GM23338 (cell line): ENCODE measurements around the gene MPPE1. TPM values are rescaled to one million over a fixed set of nuclear protein-coding genes. Genes with fewer than 3 reads are reported as not detected.

Source experiments
- ATAC-seq: fragments of 200-7000 bp; cut with Tn5 transposase; 3 replicates; pipeline ENCODE4 v1.9.1; 2020
- DNase-seq: peaks from one replicate; pipeline ENCODE4 v3.0.0-alpha.2; 2015; ENCODE audit warnings: low spot score
- H2AFZ ChIP-seq: fragments of 200-600 bp; sonication (generic); 2 replicates; pipeline ENCODE4 v1.8.0; 2016; ENCODE audit warnings: antibody characterized with exemption, mild to moderate bottlenecking, moderate library complexity
- H3F3A ChIP-seq: fragments of 200-600 bp; sonication (generic); replicated peaks from 2 replicates; pipeline ENCODE4 v1.8.0; 2017; ENCODE audit warnings: antibody characterized with exemption, mixed run types, low read depth
- H3K27ac ChIP-seq: fragments of 200-600 bp; sonication (generic); 2 replicates; pipeline ENCODE4 v1.6.1; 2016; ENCODE audit warnings: low read depth
- H3K27me3 ChIP-seq: fragments of 200-600 bp; sonication (generic); 2 replicates; pipeline ENCODE4 v1.8.0; 2016; ENCODE audit warnings: mild to moderate bottlenecking, mixed run types, moderate library complexity; ENCODE audit not compliant: insufficient read depth
- H3K36me3 ChIP-seq: fragments of 200-600 bp; sonication (generic); 2 replicates; pipeline ENCODE4 v1.8.0; 2016; ENCODE audit warnings: mild to moderate bottlenecking; ENCODE audit not compliant: insufficient read depth
- H3K4me1 ChIP-seq: fragments of 200-600 bp; sonication (generic); 2 replicates; pipeline ENCODE4 v1.8.0; 2016; ENCODE audit warnings: mild to moderate bottlenecking, moderate library complexity; ENCODE audit not compliant: insufficient read depth
- H3K4me2 ChIP-seq: fragments of 200-600 bp; sonication (generic); 2 replicates; pipeline ENCODE4 v1.7.1; 2017; ENCODE audit warnings: mixed run types
- H3K4me3 ChIP-seq: fragments of 200-600 bp; sonication (generic); 2 replicates; pipeline ENCODE4 v1.6.1; 2016; ENCODE audit warnings: mixed run types
- H3K79me2 ChIP-seq: fragments of 200-600 bp; sonication (generic); replicated peaks from 2 replicates; pipeline ENCODE4 v1.8.0; 2017; ENCODE audit warnings: mild to moderate bottlenecking; ENCODE audit not compliant: insufficient read depth
- H3K9me2 ChIP-seq: fragments of 200-600 bp; sonication (generic); 2 replicates; pipeline ENCODE4 v1.8.0; 2017; ENCODE audit not compliant: insufficient read depth
- H4K20me1 ChIP-seq: fragments of 200-600 bp; sonication (generic); replicated peaks from 2 replicates; pipeline ENCODE4 v1.8.0; 2017; ENCODE audit warnings: mild to moderate bottlenecking; ENCODE audit not compliant: insufficient read depth
- H3K27ac Mint-ChIP-seq: 2 replicates; pipeline ENCODE4 v1.8.0; 2020; ENCODE audit warnings: inconsistent platforms, mild to moderate bottlenecking, moderate library complexity, mixed read lengths
- H3K27me3 Mint-ChIP-seq: 3 replicates; pipeline ENCODE4 v1.8.0; 2022; ENCODE audit warnings: low read depth, mild to moderate bottlenecking, moderate library complexity, mixed read lengths, inconsistent platforms; ENCODE audit not compliant: insufficient read depth, poor library complexity
- H3K36me3 Mint-ChIP-seq: 3 replicates; pipeline ENCODE4 v1.8.0; 2021; ENCODE audit warnings: low read depth, mild to moderate bottlenecking, inconsistent platforms, moderate library complexity, mixed read lengths
- H3K4me1 Mint-ChIP-seq: 3 replicates; pipeline ENCODE4 v1.8.0; 2020; ENCODE audit warnings: mild to moderate bottlenecking, inconsistent platforms, mixed read lengths
- H3K4me3 Mint-ChIP-seq: 3 replicates; pipeline ENCODE4 v1.8.0; 2021; ENCODE audit warnings: moderate library complexity, mild to moderate bottlenecking, inconsistent platforms, mixed read lengths
- H3K9me3 Mint-ChIP-seq: 3 replicates; pipeline ENCODE4 v1.8.0; 2020; ENCODE audit warnings: moderate library complexity, mild to moderate bottlenecking, inconsistent platforms, mixed read lengths
- CREB1 ChIP-seq: fragments of 250-450 bp; sonication (Bioruptor Pico); IDR thresholded peaks from 2 replicates; pipeline ENCODE4 v1.5.0; 2020; ENCODE audit warnings: low read depth, mild to moderate bottlenecking, moderate library complexity
- CTCF ChIP-seq, 2 experiments: fragments of 200-600 bp in 1 of 2; sonication (generic) in 1 of 2; conservative IDR thresholded peaks; 2 replicates each; pipeline versions ENCODE4 v1.5.1 to v1.6.1; 2016 to 2017; ENCODE audit warnings: antibody characterized with exemption in 2 of 2, low read depth in 2 of 2, mild to moderate bottlenecking in 2 of 2, moderate library complexity in 1 of 2
- ETS1 ChIP-seq: IDR thresholded peaks from 2 replicates; pipeline ENCODE4 v1.6.1; 2016; ENCODE audit warnings: antibody characterized with exemption
- EZH2 ChIP-seq: fragments of 200-600 bp; sonication (generic); IDR thresholded peaks from one replicate; pipeline ENCODE4 v1.8.0; 2017; ENCODE audit warnings: antibody characterized with exemption, mild to moderate bottlenecking, low read depth; ENCODE audit not compliant: unreplicated experiment
- EZH2phosphoT487 ChIP-seq: fragments of 200-600 bp; sonication (generic); IDR thresholded peaks from one replicate; pipeline ENCODE4 v1.8.1; 2018; ENCODE audit warnings: antibody characterized with exemption; ENCODE audit not compliant: unreplicated experiment
- JUNB ChIP-seq: IDR thresholded peaks from one replicate; pipeline ENCODE4 v1.6.1; 2016; ENCODE audit warnings: antibody characterized with exemption; ENCODE audit not compliant: unreplicated experiment
- NANOG ChIP-seq: IDR thresholded peaks from 2 replicates; pipeline ENCODE4 v1.6.1; 2016; ENCODE audit warnings: antibody characterized with exemption, borderline replicate concordance
- POLR2AphosphoS5 ChIP-seq: IDR thresholded peaks from 2 replicates; pipeline ENCODE4 v1.6.1; 2016; ENCODE audit warnings: antibody characterized with exemption, low read depth
- STAT1 ChIP-seq: IDR thresholded peaks from one replicate; pipeline ENCODE4 v1.6.1; 2016; ENCODE audit warnings: antibody characterized with exemption; ENCODE audit not compliant: unreplicated experiment
- ZNF114 ChIP-seq: fragments of 250-450 bp; sonication (Bioruptor Pico); IDR thresholded peaks from 2 replicates; pipeline ENCODE4 v1.5.0; 2020; ENCODE audit warnings: mild to moderate bottlenecking, moderate library complexity
- ZNF331 ChIP-seq: fragments of 250-450 bp; sonication (Bioruptor Pico); IDR thresholded peaks from 2 replicates; pipeline ENCODE4 v1.5.0; 2020; ENCODE audit warnings: low read depth, mild to moderate bottlenecking, moderate library complexity
- polyA plus RNA-seq: library from polyadenylated mRNA; unstranded; fragments of >200 nt; fragmentation: Nextera tagmentation; extraction: Ambion mirVana; gene quantifications from 2 replicates; pipeline ENCODE4 v1.2.1, GENCODE V29; 2016
- total RNA-seq: library from RNA; depleted of rRNA; stranded (reverse); fragments of >200 nt; shearing (Covaris generic); gene quantifications from 2 replicates; pipeline ENCODE4 v1.2.3, GENCODE V29; 2014
- TF ChIP-seq, protein P1 (sequence below): fragments of 250-450 bp; sonication (Bioruptor Pico); IDR thresholded peaks from 2 replicates; pipeline ENCODE4 v1.5.0; 2020; ENCODE audit warnings: mild to moderate bottlenecking, moderate library complexity
- TF ChIP-seq, protein P2 (sequence below): IDR thresholded peaks from one replicate; pipeline ENCODE4 v1.6.1; 2018; ENCODE audit warnings: antibody characterized with exemption; ENCODE audit not compliant: unreplicated experiment

The MPPE1 gene
- total and polyA plus RNA-seq, 2 experiments from 2014 or later, result 18.8 to 24.6 TPM

GRCh38 chr18:11865071-11865470 is 43.0 kb downstream of the MPPE1 start:
- Histone ChIP-seq H3F3A (no peaks in the 10 kb centered on the region), H4K20me1 (no peaks in the 10 kb centered on the region), H3K4me3 (no peak overlapping the region), H3K36me3 (no peaks in the 10 kb centered on the region; the same call in 1 of the 2 replicates), H3K27ac (no peak overlapping the region), H3K79me2 (no peaks in the 10 kb centered on the region), H3K4me2 (no peak overlapping the region), H3K9me2 (no peaks in the 10 kb centered on the region), H2AFZ (no peak overlapping the region), H3K27me3 (no peaks in the 10 kb centered on the region), H3K4me1 (peaks cover 9% of the 10 kb centered on the region)
- DNase-seq, result no peak
- Mint-ChIP-seq H3K27me3 (peaks cover 6% of the 10 kb centered on the region), H3K36me3 (peaks cover 13% of the 10 kb centered on the region), H3K27ac (no peak overlapping the region), H3K9me3 (no peaks in the 10 kb centered on the region), H3K4me1 (peaks cover 10% of the 10 kb centered on the region; the same call in 2 of the 3 replicates), H3K4me3 (no peak overlapping the region)
- no peak for TF ChIP-seq EZH2
- TF ChIP-seq NANOG, result no peak
- TF ChIP-seq ETS1, result no peak
- no peak for TF ChIP-seq CTCF (conservative IDR thresholded peaks at IDR 0.05; ENCODE audit: low read depth in 2 of 2)
- no peak for TF ChIP-seq STAT1
- TF ChIP-seq, protein P1, sequence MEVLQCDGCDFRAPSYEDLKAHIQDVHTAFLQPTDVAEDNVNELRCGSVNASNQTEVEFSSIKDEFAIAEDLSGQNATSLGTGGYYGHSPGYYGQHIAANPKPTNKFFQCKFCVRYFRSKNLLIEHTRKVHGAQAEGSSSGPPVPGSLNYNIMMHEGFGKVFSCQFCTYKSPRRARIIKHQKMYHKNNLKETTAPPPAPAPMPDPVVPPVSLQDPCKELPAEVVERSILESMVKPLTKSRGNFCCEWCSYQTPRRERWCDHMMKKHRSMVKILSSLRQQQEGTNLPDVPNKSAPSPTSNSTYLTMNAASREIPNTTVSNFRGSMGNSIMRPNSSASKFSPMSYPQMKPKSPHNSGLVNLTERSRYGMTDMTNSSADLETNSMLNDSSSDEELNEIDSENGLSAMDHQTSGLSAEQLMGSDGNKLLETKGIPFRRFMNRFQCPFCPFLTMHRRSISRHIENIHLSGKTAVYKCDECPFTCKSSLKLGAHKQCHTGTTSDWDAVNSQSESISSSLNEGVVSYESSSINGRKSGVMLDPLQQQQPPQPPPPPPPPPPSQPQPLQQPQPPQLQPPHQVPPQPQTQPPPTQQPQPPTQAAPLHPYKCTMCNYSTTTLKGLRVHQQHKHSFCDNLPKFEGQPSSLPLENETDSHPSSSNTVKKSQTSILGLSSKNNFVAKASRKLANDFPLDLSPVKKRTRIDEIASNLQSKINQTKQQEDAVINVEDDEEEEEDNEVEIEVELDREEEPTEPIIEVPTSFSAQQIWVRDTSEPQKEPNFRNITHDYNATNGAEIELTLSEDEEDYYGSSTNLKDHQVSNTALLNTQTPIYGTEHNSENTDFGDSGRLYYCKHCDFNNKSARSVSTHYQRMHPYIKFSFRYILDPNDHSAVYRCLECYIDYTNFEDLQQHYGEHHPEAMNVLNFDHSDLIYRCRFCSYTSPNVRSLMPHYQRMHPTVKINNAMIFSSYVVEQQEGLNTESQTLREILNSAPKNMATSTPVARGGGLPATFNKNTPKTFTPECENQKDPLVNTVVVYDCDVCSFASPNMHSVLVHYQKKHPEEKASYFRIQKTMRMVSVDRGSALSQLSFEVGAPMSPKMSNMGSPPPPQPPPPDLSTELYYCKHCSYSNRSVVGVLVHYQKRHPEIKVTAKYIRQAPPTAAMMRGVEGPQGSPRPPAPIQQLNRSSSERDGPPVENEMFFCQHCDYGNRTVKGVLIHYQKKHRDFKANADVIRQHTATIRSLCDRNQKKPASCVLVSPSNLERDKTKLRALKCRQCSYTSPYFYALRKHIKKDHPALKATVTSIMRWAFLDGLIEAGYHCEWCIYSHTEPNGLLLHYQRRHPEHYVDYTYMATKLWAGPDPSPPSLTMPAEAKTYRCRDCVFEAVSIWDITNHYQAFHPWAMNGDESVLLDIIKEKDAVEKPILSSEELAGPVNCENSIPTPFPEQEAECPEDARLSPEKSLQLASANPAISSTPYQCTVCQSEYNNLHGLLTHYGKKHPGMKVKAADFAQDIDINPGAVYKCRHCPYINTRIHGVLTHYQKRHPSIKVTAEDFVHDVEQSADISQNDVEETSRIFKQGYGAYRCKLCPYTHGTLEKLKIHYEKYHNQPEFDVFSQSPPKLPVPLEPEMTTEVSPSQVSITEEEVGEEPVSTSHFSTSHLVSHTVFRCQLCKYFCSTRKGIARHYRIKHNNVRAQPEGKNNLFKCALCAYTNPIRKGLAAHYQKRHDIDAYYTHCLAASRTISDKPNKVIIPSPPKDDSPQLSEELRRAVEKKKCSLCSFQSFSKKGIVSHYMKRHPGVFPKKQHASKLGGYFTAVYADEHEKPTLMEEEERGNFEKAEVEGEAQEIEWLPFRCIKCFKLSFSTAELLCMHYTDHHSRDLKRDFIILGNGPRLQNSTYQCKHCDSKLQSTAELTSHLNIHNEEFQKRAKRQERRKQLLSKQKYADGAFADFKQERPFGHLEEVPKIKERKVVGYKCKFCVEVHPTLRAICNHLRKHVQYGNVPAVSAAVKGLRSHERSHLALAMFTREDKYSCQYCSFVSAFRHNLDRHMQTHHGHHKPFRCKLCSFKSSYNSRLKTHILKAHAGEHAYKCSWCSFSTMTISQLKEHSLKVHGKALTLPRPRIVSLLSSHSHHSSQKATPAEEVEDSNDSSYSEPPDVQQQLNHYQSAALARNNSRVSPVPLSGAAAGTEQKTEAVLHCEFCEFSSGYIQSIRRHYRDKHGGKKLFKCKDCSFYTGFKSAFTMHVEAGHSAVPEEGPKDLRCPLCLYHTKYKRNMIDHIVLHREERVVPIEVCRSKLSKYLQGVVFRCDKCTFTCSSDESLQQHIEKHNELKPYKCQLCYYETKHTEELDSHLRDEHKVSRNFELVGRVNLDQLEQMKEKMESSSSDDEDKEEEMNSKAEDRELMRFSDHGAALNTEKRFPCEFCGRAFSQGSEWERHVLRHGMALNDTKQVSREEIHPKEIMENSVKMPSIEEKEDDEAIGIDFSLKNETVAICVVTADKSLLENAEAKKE (CRISPR knock-in tag), result no peak
- TF ChIP-seq JUNB, result no peak
- TF ChIP-seq, protein P2, sequence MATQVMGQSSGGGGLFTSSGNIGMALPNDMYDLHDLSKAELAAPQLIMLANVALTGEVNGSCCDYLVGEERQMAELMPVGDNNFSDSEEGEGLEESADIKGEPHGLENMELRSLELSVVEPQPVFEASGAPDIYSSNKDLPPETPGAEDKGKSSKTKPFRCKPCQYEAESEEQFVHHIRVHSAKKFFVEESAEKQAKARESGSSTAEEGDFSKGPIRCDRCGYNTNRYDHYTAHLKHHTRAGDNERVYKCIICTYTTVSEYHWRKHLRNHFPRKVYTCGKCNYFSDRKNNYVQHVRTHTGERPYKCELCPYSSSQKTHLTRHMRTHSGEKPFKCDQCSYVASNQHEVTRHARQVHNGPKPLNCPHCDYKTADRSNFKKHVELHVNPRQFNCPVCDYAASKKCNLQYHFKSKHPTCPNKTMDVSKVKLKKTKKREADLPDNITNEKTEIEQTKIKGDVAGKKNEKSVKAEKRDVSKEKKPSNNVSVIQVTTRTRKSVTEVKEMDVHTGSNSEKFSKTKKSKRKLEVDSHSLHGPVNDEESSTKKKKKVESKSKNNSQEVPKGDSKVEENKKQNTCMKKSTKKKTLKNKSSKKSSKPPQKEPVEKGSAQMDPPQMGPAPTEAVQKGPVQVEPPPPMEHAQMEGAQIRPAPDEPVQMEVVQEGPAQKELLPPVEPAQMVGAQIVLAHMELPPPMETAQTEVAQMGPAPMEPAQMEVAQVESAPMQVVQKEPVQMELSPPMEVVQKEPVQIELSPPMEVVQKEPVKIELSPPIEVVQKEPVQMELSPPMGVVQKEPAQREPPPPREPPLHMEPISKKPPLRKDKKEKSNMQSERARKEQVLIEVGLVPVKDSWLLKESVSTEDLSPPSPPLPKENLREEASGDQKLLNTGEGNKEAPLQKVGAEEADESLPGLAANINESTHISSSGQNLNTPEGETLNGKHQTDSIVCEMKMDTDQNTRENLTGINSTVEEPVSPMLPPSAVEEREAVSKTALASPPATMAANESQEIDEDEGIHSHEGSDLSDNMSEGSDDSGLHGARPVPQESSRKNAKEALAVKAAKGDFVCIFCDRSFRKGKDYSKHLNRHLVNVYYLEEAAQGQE, result no peak
- TF ChIP-seq ZNF331 (CRISPR knock-in tag), result no peak
- no peak for TF ChIP-seq POLR2AphosphoS5
- TF ChIP-seq ZNF114 (CRISPR knock-in tag), result no peak
- no peak for TF ChIP-seq CREB1 (CRISPR knock-in tag)
- TF ChIP-seq EZH2phosphoT487, result no peak
- no peak for ATAC-seq
